Kidney (tissue), 14 donors: Measurements from ENCODE around the gene CAMK2N2. TPM values are rescaled to one million over a fixed set of nuclear protein-coding genes. Genes with fewer than 3 reads are reported as not detected.

Experiments used
- DNase-seq, 5 donors: peaks; one replicate each; pipeline ENCODE4 v3.0.0-alpha.2; 2013 to 2020
- FAIRE-seq: peaks from 2 replicates; lab custom pipeline; 2012; peaks lifted over from hg19 to GRCh38; lab: Jason Lieb, UNC
- H3K27ac ChIP-seq, 2 donors: one replicate each; pipeline ENCODE4 v1.7.0; 2013; ENCODE audit warnings: low read depth in 2 of 2, low read length in 2 of 2, inconsistent platforms in 1 of 2
- H3K27me3 ChIP-seq: one replicate; pipeline ENCODE4 v1.7.1; 2013; ENCODE audit warnings: low read length, inconsistent platforms; ENCODE audit not compliant: control insufficient read depth, insufficient read depth
- H3K36me3 ChIP-seq, 3 donors: one replicate each; pipeline versions ENCODE4 v1.7.0 to v1.7.1; 2013; ENCODE audit warnings: low read length in 3 of 3, control low read depth in 1 of 3, inconsistent platforms in 1 of 3; ENCODE audit not compliant: insufficient read depth in 3 of 3, control insufficient read depth in 2 of 3
- H3K4me1 ChIP-seq, 3 donors: one replicate each; pipeline versions ENCODE4 v1.7.0 to v1.7.1; 2013; ENCODE audit warnings: low read length in 3 of 3, inconsistent platforms in 1 of 3, low read depth in 1 of 3; ENCODE audit not compliant: control insufficient read depth in 2 of 3, insufficient read depth in 2 of 3
- H3K4me3 ChIP-seq, 3 donors: one replicate each; pipeline versions ENCODE4 v1.7.0 to v1.8.1; 2013; ENCODE audit warnings: low read length in 3 of 3, control low read depth in 1 of 3, inconsistent platforms in 1 of 3
- H3K9ac ChIP-seq, 3 donors: one replicate each; pipeline versions ENCODE4 v1.7.0 to v1.7.1; 2013; ENCODE audit warnings: low read length in 3 of 3, control low read depth in 1 of 3, inconsistent platforms in 1 of 3
- H3K9me3 ChIP-seq, 3 donors: one replicate each; pipeline versions ENCODE4 v1.7.0 to v1.7.1; 2013; ENCODE audit warnings: low read length in 3 of 3, control low read depth in 1 of 3, inconsistent platforms in 1 of 3; ENCODE audit not compliant: control insufficient read depth in 2 of 3, insufficient read depth in 1 of 3
- intact Hi-C: fragments of 100-400 bp; cut with DNase I; formaldehyde crosslinking; loops from one replicate; pipeline ENCODE4 v1.11.1; 2022
- polyA plus RNA-seq: library from polyadenylated mRNA; stranded (reverse); fragments of 350-450 nt; fragmentation: Illumina TruSeq; extraction: RNeasy Lipid Tissue Mini Kit (QIAGEN cat#74804); gene quantifications from one replicate; pipeline ENCODE4 v1.2.3, GENCODE V29; 2014; ENCODE audit warnings: low read depth, low replicate concordance; ENCODE audit not compliant: insufficient read depth
- total RNA-seq: library from RNA; stranded (reverse); fragmentation: NEBNext Ultra II Directional; extraction: Animal tissue kit (Norgen Biotek cat#: 25700); gene quantifications from one replicate; pipeline ENCODE4 v1.2.1, GENCODE V29; 2021
- TF ChIP-seq, protein P1 (sequence below): IDR thresholded peaks from 3 replicates; pipeline ENCODE4 v1.5.1; 2012; ENCODE audit warnings: mild to moderate bottlenecking, moderate library complexity, borderline replicate concordance; ENCODE audit not compliant: insufficient read depth; ENCODE audit errors: extremely low read depth
- donor health status: control.
- donor health status: control.
- donor health status: control.
- donor health status: control.
- donor health status: control.
- donor health status: DM: yes; HTN: yes; CAD: no.
- donor health status: Normal renal cell carcinoma (clear cell type).

The CAMK2N2 gene
- total and polyA plus RNA-seq, 2 donors from 2014 or later: 0.31 to 0.39 TPM

GRCh38 chr3:184248454-184249411, 12.6 kb downstream of the CAMK2N2 start, which contains the start of gene ALG3:
Gene ALG3, minus strand, starts transcription at chr3:184248962. Its CDS starts 22 bp downstream, at chr3:184248940.
- Histone ChIP-seq H3K4me3 (peak within 1 kb of the TSS; percentile 74 to 100 (median 94)), H3K27me3 (no peaks in the 10 kb centered on the region), H3K4me1 (peaks cover 0 to 9% (median 6%) of the 10 kb centered on the region in 3 donors), H3K9me3 (no peaks in the 10 kb centered on the region), H3K9ac (peak within 1 kb of the TSS; percentile 86 to 90 (median 87)), H3K36me3 (peaks cover 0 to 13% (median 6%) of the 10 kb centered on the region in 3 donors), H3K27ac (peak within 1 kb of the TSS; percentile 26 to 53)
- DNase-seq (peak; percentile 87 to 94 (median 92)), FAIRE-seq (no peak)
- intact Hi-C loops: no loop called here
- TF ChIP-seq, protein P1, sequence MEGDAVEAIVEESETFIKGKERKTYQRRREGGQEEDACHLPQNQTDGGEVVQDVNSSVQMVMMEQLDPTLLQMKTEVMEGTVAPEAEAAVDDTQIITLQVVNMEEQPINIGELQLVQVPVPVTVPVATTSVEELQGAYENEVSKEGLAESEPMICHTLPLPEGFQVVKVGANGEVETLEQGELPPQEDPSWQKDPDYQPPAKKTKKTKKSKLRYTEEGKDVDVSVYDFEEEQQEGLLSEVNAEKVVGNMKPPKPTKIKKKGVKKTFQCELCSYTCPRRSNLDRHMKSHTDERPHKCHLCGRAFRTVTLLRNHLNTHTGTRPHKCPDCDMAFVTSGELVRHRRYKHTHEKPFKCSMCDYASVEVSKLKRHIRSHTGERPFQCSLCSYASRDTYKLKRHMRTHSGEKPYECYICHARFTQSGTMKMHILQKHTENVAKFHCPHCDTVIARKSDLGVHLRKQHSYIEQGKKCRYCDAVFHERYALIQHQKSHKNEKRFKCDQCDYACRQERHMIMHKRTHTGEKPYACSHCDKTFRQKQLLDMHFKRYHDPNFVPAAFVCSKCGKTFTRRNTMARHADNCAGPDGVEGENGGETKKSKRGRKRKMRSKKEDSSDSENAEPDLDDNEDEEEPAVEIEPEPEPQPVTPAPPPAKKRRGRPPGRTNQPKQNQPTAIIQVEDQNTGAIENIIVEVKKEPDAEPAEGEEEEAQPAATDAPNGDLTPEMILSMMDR: no peak

- FAIRE-seq (no peak), DNase-seq (peak in 1 of 5 donors; percentile 47)
- Histone ChIP-seq H3K36me3 (peaks cover 0 to 25% (median 15%) of the 10 kb centered on the region in 3 donors), H3K4me1 (peaks cover 0 to 3% (median 0%) of the 10 kb centered on the region in 3 donors), H3K9me3 (no peaks in the 10 kb centered on the region), H3K9ac (no peak overlapping the region), H3K4me3 (no peak overlapping the region), H3K27me3 (no peaks in the 10 kb centered on the region), H3K27ac (no peak overlapping the region)
- TF ChIP-seq, protein P1: no peak
- intact Hi-C loops: no loop called here
Observed at GRCh38 chr3:184242297-184242685, 19.1 kb downstream of the CAMK2N2 start.

GRCh38 chr3:184241447-184242296, 19.7 kb downstream of the CAMK2N2 start:
- TF ChIP-seq, protein P1: peak; percentile 39
- no peak overlapping the region for H3K9ac ChIP-seq
- FAIRE-seq (no peak), DNase-seq (peak in 4 of 5 donors; percentile 38 to 83 (median 56))
- no peak overlapping the region for H3K27ac ChIP-seq
- H3K27me3 ChIP-seq: no peaks in the 10 kb centered on the region
- H3K4me1 ChIP-seq: peaks cover 0 to 3% (median 0%) of the 10 kb centered on the region in 3 donors
- H3K36me3 ChIP-seq: peaks cover 0 to 25% (median 15%) of the 10 kb centered on the region in 3 donors
- H3K4me3 ChIP-seq: no peak overlapping the region
- no peaks in the 10 kb centered on the region for H3K9me3 ChIP-seq
- intact Hi-C loops: no loop called here
